A549 (cell line): ENCODE data around the gene SLC22A7. TPM values are rescaled to one million over a fixed set of nuclear protein-coding genes. Genes with fewer than 3 reads are reported as not detected.
"Not testable (repeated sequence)": the region's sequence is repeated elsewhere in the genome, so short reads cannot be mapped to it uniquely, and the experiment has no call there.

Experiments
- ATAC-seq, 2 experiments: fragments of 200-7000 bp in 1 of 2; fragments of >200 bp in 1 of 2; cut with Nextera tagmentation in 1 of 2; cut with Tn5 transposase in 1 of 2; 3 replicates each; pipeline versions ENCODE4 v1.8.0 to v1.9.1; 2018 to 2020; ENCODE audit warnings: mild to moderate bottlenecking in 1 of 2, moderate library complexity in 1 of 2
- CTCF ChIA-PET: fragments of 300-600 bp; sonication (Branson Sonifier 250); formaldehyde crosslinking; extraction: SDS; loops from one replicate; lab custom pipeline; 2021; ENCODE audit warnings: antibody characterized with exemption, inconsistent platforms; lab: Yijun Ruan, JAX
- POLR2A ChIA-PET: fragments of 350-600 bp; formaldehyde crosslinking; extraction: SDS; loops from one replicate; lab custom pipeline; 2021; ENCODE audit warnings: antibody characterized with exemption, inconsistent platforms; lab: Yijun Ruan, JAX
- DNase-seq, 2 experiments: peaks; one replicate each; pipeline versions ENCODE4 v3.0.0 to v3.0.0-alpha.2; 2011 to 2016; ENCODE audit warnings: low read depth in 1 of 2, low spot score in 1 of 2
- FAIRE-seq: peaks from 2 replicates; lab custom pipeline; 2011; peaks lifted over from hg19 to GRCh38; lab: Jason Lieb, UNC
- H3K27ac ChIP-seq, 2 experiments: fragments of >200 bp; sonication (Bioruptor Twin); formaldehyde crosslinking; 3 replicates each; pipeline ENCODE4 v1.5.1; 2016 to 2017
- H3K4me1 ChIP-seq: fragments of >200 bp; sonication (Bioruptor Twin); formaldehyde crosslinking; 3 replicates; pipeline ENCODE4 v1.6.1; 2016
- H3K4me2 ChIP-seq: fragments of >200 bp; sonication (Bioruptor Twin); formaldehyde crosslinking; 3 replicates; pipeline ENCODE4 v1.6.1; 2016
- H3K4me3 ChIP-seq: fragments of >200 bp; sonication (Bioruptor Twin); formaldehyde crosslinking; 3 replicates; pipeline ENCODE4 v1.5.1; 2016
- H3K9me3 ChIP-seq: fragments of >200 bp; sonication (Bioruptor Twin); formaldehyde crosslinking; 3 replicates; pipeline ENCODE4 v1.6.1; 2016
- CBX8 ChIP-seq: fragments of 200-600 bp; sonication (generic); IDR thresholded peaks from 2 replicates; pipeline ENCODE4 v1.6.1; 2016
- CHD4 ChIP-seq: fragments of 200-600 bp; sonication (generic); IDR thresholded peaks from 2 replicates; pipeline ENCODE4 v1.6.1; 2016; ENCODE audit warnings: antibody characterized with exemption, mild to moderate bottlenecking, borderline replicate concordance
- EHF ChIP-seq: fragments of 250-450 bp; sonication (Bioruptor Pico); IDR thresholded peaks from 2 replicates; pipeline ENCODE4 v1.5.0; 2020; ENCODE audit warnings: mild to moderate bottlenecking
- HOXA7 ChIP-seq: fragments of 250-450 bp; sonication (Bioruptor Pico); IDR thresholded peaks from 2 replicates; pipeline ENCODE4 v1.5.0; 2020; ENCODE audit warnings: mild to moderate bottlenecking, moderate library complexity
- HOXB13 ChIP-seq: fragments of 250-450 bp; sonication (Bioruptor Pico); IDR thresholded peaks from 2 replicates; pipeline ENCODE4 v1.5.0; 2020; ENCODE audit warnings: low read depth, mild to moderate bottlenecking, moderate library complexity
- JUN ChIP-seq, 2 experiments: fragments of >200 bp; sonication (Bioruptor Twin); formaldehyde crosslinking; IDR thresholded peaks; 2 replicates in 1 of 2; 3 replicates in 1 of 2; pipeline ENCODE4 v1.6.1; 2016 to 2017
- KDM1A ChIP-seq: fragments of 200-600 bp; sonication (generic); IDR thresholded peaks from 2 replicates; pipeline ENCODE4 v1.6.1; 2016; ENCODE audit warnings: low read depth, mild to moderate bottlenecking
- NR3C1 ChIP-seq: fragments of >200 bp; sonication (Bioruptor Twin); formaldehyde crosslinking; IDR thresholded peaks from 3 replicates; pipeline ENCODE4 v1.6.1; 2017
- POLR2AphosphoS2 ChIP-seq: conservative IDR thresholded peaks from 2 replicates; pipeline ENCODE4 v1.6.1; 2012; ENCODE audit warnings: low read length, improper control_type of control experiment, inconsistent platforms
- RARB ChIP-seq: fragments of 250-450 bp; sonication (Bioruptor Pico); IDR thresholded peaks from 2 replicates; pipeline ENCODE4 v1.8.0; 2021; ENCODE audit warnings: mild to moderate bottlenecking, moderate library complexity
- SREBF2 ChIP-seq: fragments of 450-650 bp; IDR thresholded peaks from 2 replicates; pipeline ENCODE4 v1.6.1; 2014; ENCODE audit warnings: mild to moderate bottlenecking, moderate library complexity
- USF2 ChIP-seq: fragments of 450-650 bp; IDR thresholded peaks from 2 replicates; pipeline ENCODE4 v1.6.1; 2014; ENCODE audit warnings: antibody characterized with exemption
- ZFP36 ChIP-seq: fragments of 450-650 bp; IDR thresholded peaks from 2 replicates; pipeline ENCODE4 v1.6.1; 2014; ENCODE audit warnings: borderline replicate concordance; ENCODE audit not compliant: partially characterized antibody
- WGBS: methylation state at CpG from one replicate; pipeline ENCODE4 v1.1.6; 2017; ENCODE audit errors: missing lambda C conversion rate; 5-methylcytosine and 5-hydroxymethylcytosine counted together
- polyA plus RNA-seq, 4 experiments: library from polyadenylated mRNA; depleted of rRNA in 3 of 4; stranded (reverse); fragments of >200 nt; fragmentation: RNase III in 1 of 4; extraction: RNeasy Plus Mini Kit Qiagen cat#74134 plus additional on column Dnase treatment in 1 of 4; gene quantifications; 2 replicates in 3 of 4; 3 replicates in 1 of 4; pipeline ENCODE4 v1.2.3, GENCODE V29; 2011 to 2017

The SLC22A7 gene
- polyA plus RNA-seq, 2 of the 4 experiments (the other 2 are of a cell fraction), result not detected

GRCh38 chr6:43301081-43301870 lies 3.2 kb downstream of the SLC22A7 start (continued):
- TF ChIP-seq HOXA7 (CRISPR knock-in tag), result no peak

- ChIA-PET POLR2A (no interaction called here), CTCF (interaction anchor here (0.7 kb wide), 1 partner anchor 22 kb away, joined by 3 read pairs; no protein-coding TSS in a partner anchor)
- no peak for TF ChIP-seq JUN (IDR thresholded peaks at IDR 0.05)
- no peak overlapping the region for H3K4me2 ChIP-seq
- 0 out of 3 replicates have a peak, but pooled peaks cover 3% of the 10 kb centered on the region for H3K4me1 ChIP-seq
- FAIRE-seq (no peak), ATAC-seq (no peak), DNase-seq (no peak)
- H3K4me3 ChIP-seq, result no peak overlapping the region
- H3K9me3 ChIP-seq, result no peaks in the 10 kb centered on the region
- no peak overlapping the region for H3K27ac ChIP-seq
- 81% methylated on average over 17 of the region's 19 CpGs for WGBS
Measured at GRCh38 chr6:43302126-43302525, 4.1 kb downstream of the SLC22A7 start.

- H3K9me3 ChIP-seq, FAIRE-seq, ATAC-seq, POLR2A ChIA-PET, H3K4me2 ChIP-seq, H3K4me1 ChIP-seq, DNase-seq, H3K27ac ChIP-seq, H3K4me3 ChIP-seq: not testable (repeated sequence)
- CTCF ChIA-PET, result interaction anchor here (0.5 kb wide), 1 partner anchor 92 kb away, joined by 3 read pairs; no protein-coding TSS in a partner anchor
- WGBS, result 79% methylated on average over 9 of the region's 11 CpGs
Measured at GRCh38 chr6:43303006-43303405, 4.9 kb downstream of the SLC22A7 start.

GRCh38 chr6:43303751-43304331 lies 5.8 kb downstream of the SLC22A7 start:
- H3K9me3 ChIP-seq, result no peaks in the 10 kb centered on the region
- H3K4me2 ChIP-seq, result no peak overlapping the region
- ChIA-PET CTCF (no interaction called here), POLR2A (no interaction called here)
- 0 out of 3 replicates have a peak, but pooled peaks cover under 1% of the 10 kb centered on the region for H3K4me1 ChIP-seq
- no peak for ATAC-seq
- WGBS, result 46% methylated on average over 2 of the region's 8 CpGs
- no peak for TF ChIP-seq HOXB13 (CRISPR knock-in tag)
- no peak for TF ChIP-seq CHD4
- no peak for TF ChIP-seq USF2
- no peak for TF ChIP-seq JUN (IDR thresholded peaks at IDR 0.05)
- TF ChIP-seq EHF (CRISPR knock-in tag), result no peak
- no peak for TF ChIP-seq KDM1A
- no peak for TF ChIP-seq POLR2AphosphoS2
- no peak for TF ChIP-seq RARB
- H3K27ac ChIP-seq, result no peak overlapping the region
- no peak for FAIRE-seq
- no peak overlapping the region for H3K4me3 ChIP-seq
- DNase-seq, result no peak

- WGBS, result 75% methylated on average over 3 of the region's 3 CpGs
- CTCF ChIA-PET, result no interaction called here
- no peak for FAIRE-seq
- Histone ChIP-seq H3K4me3 (no peak overlapping the region), H3K27ac (no peak overlapping the region), H3K4me1 (peaks cover 5% of the 10 kb centered on the region; the same call in 2 of the 3 replicates), H3K9me3 (no peaks in the 10 kb centered on the region), H3K4me2 (no peak overlapping the region)
- DNase-seq, result no peak
- TF ChIP-seq SREBF2 (no peak), KDM1A (no peak), CBX8 (no peak)
- POLR2A ChIA-PET, result no interaction called here
- no peak for ATAC-seq
Measured at GRCh38 chr6:43304361-43304760, 6.3 kb downstream of the SLC22A7 start.

GRCh38 chr6:43304882-43305281 lies 6.8 kb downstream of the SLC22A7 start:
- ATAC-seq (no peak), DNase-seq (no peak), FAIRE-seq (no peak)
- Histone ChIP-seq H3K4me2 (no peak overlapping the region), H3K4me1 (peaks cover 6% of the 10 kb centered on the region; the same call in 2 of the 3 replicates), H3K27ac (no peak overlapping the region), H3K4me3 (no peak overlapping the region), H3K9me3 (no peaks in the 10 kb centered on the region)
- 77% methylated on average over 2 of the region's 2 CpGs for WGBS
- no peak for TF ChIP-seq NR3C1
- TF ChIP-seq ZFP36, result peak; percentile 20
- ChIA-PET CTCF (interaction anchor here (5.3 kb wide), 1 partner anchor 202 kb away, joined by 22 read pairs; no protein-coding TSS in a partner anchor), POLR2A (no interaction called here)
